NCI-H748 (cell line): ENCODE results near the gene CRY2.

Experiments used
- DNase-seq: peaks from one replicate; lab custom pipeline; 2025; ENCODE audit not compliant: unreplicated experiment; lab: John Stamatoyannopoulos, UW

CRY2 gene

DNA sequence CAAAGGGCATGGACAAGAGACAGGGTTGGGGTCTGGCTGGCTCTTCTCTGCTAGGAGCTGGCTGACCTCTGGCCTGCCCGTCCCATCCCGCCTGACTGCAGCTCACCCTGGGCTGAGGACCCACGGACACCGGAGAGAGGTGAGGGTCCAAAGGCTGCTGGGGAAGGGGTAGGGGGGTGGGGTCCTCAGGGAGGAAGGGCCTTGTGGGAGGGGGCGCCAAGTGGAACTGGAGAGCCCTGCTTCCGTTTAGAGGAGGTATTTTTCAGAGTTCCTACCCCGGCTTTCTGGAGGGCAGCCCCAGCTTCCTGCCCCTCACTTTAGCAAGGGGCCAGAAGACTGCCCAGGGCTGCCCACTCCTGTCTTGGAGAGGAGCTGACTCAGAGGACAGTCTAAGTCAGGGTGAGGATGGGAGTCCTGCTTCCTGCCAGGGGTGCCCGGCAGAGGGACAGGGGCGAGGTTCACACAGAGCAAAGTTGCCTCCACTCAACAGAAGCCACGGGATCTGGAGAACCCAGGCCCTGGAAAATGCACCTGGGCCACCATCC is 82.3 kb downstream of the CRY2 start:
- DNase-seq, result no peak

DNA sequence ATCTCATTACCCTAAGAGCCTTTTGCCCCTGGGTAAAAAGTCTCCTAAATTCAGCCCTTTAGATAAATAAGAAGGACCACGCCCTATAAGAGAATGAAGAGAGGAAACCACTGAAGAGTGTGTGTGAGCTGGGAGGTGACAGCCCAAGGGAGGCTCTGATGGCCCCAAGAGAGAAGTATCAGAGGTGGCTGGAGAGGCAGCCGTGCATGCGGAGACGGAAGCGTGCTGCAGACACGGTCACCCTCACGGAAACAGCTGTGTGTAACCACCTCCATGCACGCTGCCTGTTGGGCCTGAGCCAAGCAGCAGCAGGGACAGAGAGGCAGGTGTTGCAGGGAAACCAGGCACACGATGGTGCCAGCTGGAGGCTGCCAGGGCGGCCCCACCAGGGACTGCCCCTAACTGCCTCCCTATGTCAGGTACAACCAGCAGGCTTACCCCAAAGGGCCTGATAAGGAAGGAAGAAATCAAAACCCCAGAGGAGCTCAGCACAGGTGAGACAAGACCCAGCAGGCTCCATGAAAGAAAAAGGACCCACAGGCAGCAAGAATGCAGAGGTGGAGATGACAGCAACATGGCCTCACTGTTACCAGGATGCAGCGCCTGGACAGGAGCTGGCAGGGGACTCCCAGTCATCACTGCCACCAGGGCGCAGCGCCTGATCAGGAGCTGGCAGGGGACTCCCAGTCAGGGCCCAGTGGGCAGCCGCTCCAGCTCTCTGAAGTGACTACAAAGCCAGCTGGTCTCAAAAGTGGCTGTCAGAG is 82.9 kb downstream of the CRY2 start:
- peak; percentile 93 for DNase-seq

DNA sequence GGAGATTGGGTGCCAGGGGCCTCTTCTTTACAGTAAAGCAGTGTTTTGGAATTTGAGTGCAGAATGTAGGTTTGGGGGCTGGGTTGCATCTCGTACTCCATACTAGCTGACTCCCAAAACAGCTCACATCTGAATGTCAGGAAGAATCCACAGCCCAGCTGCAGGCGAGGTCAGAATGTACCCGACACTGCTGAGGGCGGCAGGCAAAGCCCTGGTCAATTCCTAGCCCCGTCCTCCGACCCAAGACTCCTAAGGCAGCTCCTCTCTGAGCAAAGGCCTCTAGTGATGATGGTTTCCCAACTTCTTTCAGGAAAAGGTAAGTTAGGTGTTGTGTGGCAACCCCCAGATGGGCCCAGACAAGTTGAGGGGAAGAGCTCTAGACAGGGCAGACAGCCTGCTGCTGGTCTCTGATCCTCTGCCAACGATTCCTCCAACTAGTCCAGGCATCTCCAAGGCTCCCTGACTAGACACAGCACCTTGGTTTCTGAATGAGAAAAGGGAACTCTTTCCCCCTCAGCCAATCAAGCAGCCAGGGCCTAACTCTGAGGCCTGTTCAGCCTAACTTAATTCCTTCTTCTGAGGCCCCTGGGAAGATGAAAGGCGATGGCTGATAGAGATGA is 83.8 kb downstream of the CRY2 start:
- DNase-seq, result no peak

DNA sequence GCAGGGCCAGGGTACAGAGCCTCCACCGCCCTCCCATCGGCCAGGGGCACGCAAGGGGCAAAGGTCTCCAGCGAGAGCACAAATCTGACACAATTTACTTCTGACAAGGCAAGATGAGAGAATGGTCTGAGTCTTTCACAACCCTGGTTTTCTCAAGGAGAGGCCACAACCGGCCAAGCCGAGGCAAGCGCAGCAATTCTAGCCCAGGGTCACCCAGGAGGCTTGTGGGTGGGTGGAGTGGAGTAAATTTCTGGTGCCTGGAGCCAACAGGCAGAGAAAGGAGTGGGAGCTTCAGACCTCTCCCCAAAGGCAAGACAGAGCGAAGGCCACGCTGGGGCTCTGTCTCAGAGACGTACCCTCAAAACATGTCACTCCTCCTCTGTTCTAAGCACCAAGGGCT is 84.5 kb downstream of the CRY2 start:
- no peak for DNase-seq

DNA sequence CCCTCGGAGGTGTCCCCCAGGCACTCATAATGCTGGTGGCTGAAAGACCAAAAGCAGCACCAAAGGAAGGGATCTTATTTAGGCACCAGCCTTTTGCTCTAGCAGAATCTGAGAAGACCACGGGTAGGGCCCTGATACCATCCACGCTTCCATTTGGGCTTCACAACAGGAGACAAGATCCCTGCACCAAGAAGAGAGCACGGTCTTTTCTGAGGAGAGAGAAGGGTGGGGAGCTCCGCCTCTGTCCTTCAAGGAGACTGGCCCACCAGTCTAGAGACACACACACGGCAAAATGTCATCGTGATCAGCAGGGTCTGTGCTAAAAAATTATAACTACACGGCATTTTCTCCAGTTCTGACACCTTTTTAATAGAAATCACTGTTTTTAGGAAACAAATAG is 84.9 kb downstream of the CRY2 start:
- no peak for DNase-seq
